ENCODE data around the gene ADAM12. TPM values are rescaled to one million over a fixed set of nuclear protein-coding genes. Genes with fewer than 3 reads are reported as not detected.
A peak's percentile ranks its signal among the peaks of the same experiment; 100 is the strongest.

The ADAM12 gene
- total RNA-seq, 1 donor from 2014 or later = 8.0 TPM

DNA sequence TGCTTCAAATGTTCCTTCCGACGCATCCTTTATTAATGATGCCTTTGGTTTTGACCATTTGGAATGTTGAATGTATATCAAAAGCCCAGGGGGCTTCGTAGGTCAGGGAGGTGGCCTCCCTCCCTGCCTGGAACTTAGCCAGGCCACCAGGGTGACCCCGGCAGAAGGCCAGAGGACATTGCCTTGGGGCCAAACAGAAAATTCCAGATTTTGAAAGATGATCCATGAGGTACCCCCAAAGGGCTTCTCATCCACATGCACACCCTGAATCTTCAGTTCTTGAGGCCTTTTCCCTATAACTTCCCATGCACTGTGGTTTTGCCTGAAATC lies 171.7 kb downstream of the ADAM12 start:
- no peaks in the 10 kb centered on the region for H3K27me3 ChIP-seq
- no peaks in the 10 kb centered on the region for H4K20me1 ChIP-seq (ENCODE audit: low read depth)
- H3K4me2 ChIP-seq = peak overlapping the region; percentile 6
- Mint-ChIP-seq H3K36me3 (no peaks in the 10 kb centered on the region), H3K9me3 (no peaks in the 10 kb centered on the region), H3K27me3 (ENCODE audit: insufficient read depth, low read depth) (no peaks in the 10 kb centered on the region), H3K4me1 (peaks cover 23% of the 10 kb centered on the region), H3K27ac (peak overlapping the region; percentile 65), H3K4me3 (no peak overlapping the region)
- no peaks in the 10 kb centered on the region for H3K36me3 ChIP-seq
- peaks cover 13% of the 10 kb centered on the region for H3K4me1 ChIP-seq
- H3K9ac ChIP-seq = no peak overlapping the region
- peaks cover 6% of the 10 kb centered on the region for H3F3A ChIP-seq (ENCODE audit: low read depth)
- no peaks in the 10 kb centered on the region for H3K9me3 ChIP-seq (ENCODE audit: low read depth)
- no peak overlapping the region for H3K27ac ChIP-seq
- no peak overlapping the region for H3K4me3 ChIP-seq
- DNase-seq (ENCODE audit: low spot score) = no peak
- TF ChIP-seq, protein P1, sequence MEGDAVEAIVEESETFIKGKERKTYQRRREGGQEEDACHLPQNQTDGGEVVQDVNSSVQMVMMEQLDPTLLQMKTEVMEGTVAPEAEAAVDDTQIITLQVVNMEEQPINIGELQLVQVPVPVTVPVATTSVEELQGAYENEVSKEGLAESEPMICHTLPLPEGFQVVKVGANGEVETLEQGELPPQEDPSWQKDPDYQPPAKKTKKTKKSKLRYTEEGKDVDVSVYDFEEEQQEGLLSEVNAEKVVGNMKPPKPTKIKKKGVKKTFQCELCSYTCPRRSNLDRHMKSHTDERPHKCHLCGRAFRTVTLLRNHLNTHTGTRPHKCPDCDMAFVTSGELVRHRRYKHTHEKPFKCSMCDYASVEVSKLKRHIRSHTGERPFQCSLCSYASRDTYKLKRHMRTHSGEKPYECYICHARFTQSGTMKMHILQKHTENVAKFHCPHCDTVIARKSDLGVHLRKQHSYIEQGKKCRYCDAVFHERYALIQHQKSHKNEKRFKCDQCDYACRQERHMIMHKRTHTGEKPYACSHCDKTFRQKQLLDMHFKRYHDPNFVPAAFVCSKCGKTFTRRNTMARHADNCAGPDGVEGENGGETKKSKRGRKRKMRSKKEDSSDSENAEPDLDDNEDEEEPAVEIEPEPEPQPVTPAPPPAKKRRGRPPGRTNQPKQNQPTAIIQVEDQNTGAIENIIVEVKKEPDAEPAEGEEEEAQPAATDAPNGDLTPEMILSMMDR (IDR thresholded peaks at IDR 0.05) = no peak
- TF ChIP-seq EZH2phosphoT487 (IDR thresholded peaks at IDR 0.05) (no peak), EZH2 (IDR thresholded peaks at IDR 0.05) (no peak)
- H2AFZ ChIP-seq (replicated peaks) = peak overlapping the region; percentile 73
- no peaks in the 10 kb centered on the region for H3K79me2 ChIP-seq (ENCODE audit: low read depth)

- TF ChIP-seq EZH2phosphoT487 (IDR thresholded peaks at IDR 0.05) (no peak), EZH2 (IDR thresholded peaks at IDR 0.05) (no peak)
- TF ChIP-seq, protein P1 (IDR thresholded peaks at IDR 0.05) = no peak
- H3K79me2 ChIP-seq (ENCODE audit: low read depth) = no peaks in the 10 kb centered on the region
- peaks cover 3% of the 10 kb centered on the region for H3K27me3 Mint-ChIP-seq (ENCODE audit: insufficient read depth, low read depth)
- H3K4me3 Mint-ChIP-seq = peak overlapping the region; percentile 3
- no peaks in the 10 kb centered on the region for H3K36me3 Mint-ChIP-seq
- no peak overlapping the region for H3K9ac ChIP-seq
- no peaks in the 10 kb centered on the region for H3K36me3 ChIP-seq
- H4K20me1 ChIP-seq (ENCODE audit: low read depth) = no peaks in the 10 kb centered on the region
- H3F3A ChIP-seq (ENCODE audit: low read depth) = peaks cover 6% of the 10 kb centered on the region
- no peaks in the 10 kb centered on the region for H3K27me3 ChIP-seq
- no peaks in the 10 kb centered on the region for H3K9me3 ChIP-seq (ENCODE audit: low read depth)
- H3K4me1 Mint-ChIP-seq = peaks cover 23% of the 10 kb centered on the region
- DNase-seq (ENCODE audit: low spot score) = no peak
- peak overlapping the region; percentile 6 for H3K4me2 ChIP-seq
- peak overlapping the region; percentile 90 for H3K27ac Mint-ChIP-seq
- no peak overlapping the region for H3K4me3 ChIP-seq
- H3K9me3 Mint-ChIP-seq = no peaks in the 10 kb centered on the region
- H3K4me1 ChIP-seq = peaks cover 13% of the 10 kb centered on the region
- no peak overlapping the region for H3K27ac ChIP-seq
- H2AFZ ChIP-seq (replicated peaks) = peak overlapping the region; percentile 73
Observed at GRCh38 chr10:126215746-126216631, 172.3 kb downstream of the ADAM12 start.

- Mint-ChIP-seq H3K27ac (no peak overlapping the region), H3K27me3 (ENCODE audit: insufficient read depth, low read depth) (peaks cover 5% of the 10 kb centered on the region), H3K4me1 (peaks cover 23% of the 10 kb centered on the region), H3K9me3 (no peaks in the 10 kb centered on the region), H3K36me3 (no peaks in the 10 kb centered on the region), H3K4me3 (no peak overlapping the region)
- Histone ChIP-seq H3K9ac (no peak overlapping the region), H3K4me3 (no peak overlapping the region), H4K20me1 (ENCODE audit: low read depth) (no peaks in the 10 kb centered on the region), H3K4me2 (no peak overlapping the region), H3K79me2 (ENCODE audit: low read depth) (no peaks in the 10 kb centered on the region), H3K27ac (no peak overlapping the region), H3K36me3 (no peaks in the 10 kb centered on the region), H3K4me1 (peaks cover 13% of the 10 kb centered on the region), H3K9me3 (ENCODE audit: low read depth) (no peaks in the 10 kb centered on the region), H2AFZ (replicated peaks) (no peak overlapping the region), H3F3A (ENCODE audit: low read depth) (peaks cover 6% of the 10 kb centered on the region), H3K27me3 (no peaks in the 10 kb centered on the region)
- DNase-seq (ENCODE audit: low spot score) = no peak
- TF ChIP-seq EZH2 (IDR thresholded peaks at IDR 0.05) = no peak
Observed at GRCh38 chr10:126214679-126215078, 173.6 kb downstream of the ADAM12 start.

- no peak overlapping the region for H3K4me2 ChIP-seq
- H3K36me3 Mint-ChIP-seq = no peaks in the 10 kb centered on the region
- peaks cover 20% of the 10 kb centered on the region for H3K4me1 Mint-ChIP-seq
- DNase-seq (ENCODE audit: low spot score) = no peak
- no peaks in the 10 kb centered on the region for H3K9me3 ChIP-seq (ENCODE audit: low read depth)
- no peak overlapping the region for H3K4me3 ChIP-seq
- H3K9me3 Mint-ChIP-seq = no peaks in the 10 kb centered on the region
- H3K79me2 ChIP-seq (ENCODE audit: low read depth) = no peaks in the 10 kb centered on the region
- H3K4me3 Mint-ChIP-seq = no peak overlapping the region
- H4K20me1 ChIP-seq (ENCODE audit: low read depth) = no peaks in the 10 kb centered on the region
- H3F3A ChIP-seq (ENCODE audit: low read depth) = peaks cover 6% of the 10 kb centered on the region
- H2AFZ ChIP-seq (replicated peaks) = no peak overlapping the region
- H3K27ac Mint-ChIP-seq = no peak overlapping the region
- H3K36me3 ChIP-seq = no peaks in the 10 kb centered on the region
- H3K27ac ChIP-seq = no peak overlapping the region
- TF ChIP-seq EZH2phosphoT487 (IDR thresholded peaks at IDR 0.05) (no peak), EZH2 (IDR thresholded peaks at IDR 0.05) (no peak)
- TF ChIP-seq, protein P1 (IDR thresholded peaks at IDR 0.05) = no peak
- H3K9ac ChIP-seq = no peak overlapping the region
- peaks cover 13% of the 10 kb centered on the region for H3K4me1 ChIP-seq
- H3K27me3 Mint-ChIP-seq (ENCODE audit: insufficient read depth, low read depth) = peaks cover 5% of the 10 kb centered on the region
- no peaks in the 10 kb centered on the region for H3K27me3 ChIP-seq
Observed at GRCh38 chr10:126214021-126214420, 174.3 kb downstream of the ADAM12 start.
